Occipital lobe (tissue), 2 donors: ENCODE measurements around the gene TECRL. TPM values are rescaled to one million over a fixed set of nuclear protein-coding genes. Genes with fewer than 3 reads are reported as not detected.

Experiments
- DNase-seq: peaks from one replicate; lab custom pipeline; 2025; lab: John Stamatoyannopoulos, UW
- total RNA-seq: library from RNA; depleted of rRNA; stranded (reverse); fragments of >200 nt; gene quantifications from one replicate; pipeline ENCODE4 v1.2.3, GENCODE V29; 2014

Gene TECRL
- under 0.01 TPM for total RNA-seq

- no peak for DNase-seq
Observed at GRCh38 chr4:64409300-64409699, at the start of gene TECRL. TSS of gene TECRL (minus strand) at chr4:64409450. CDS start at chr4:64409351, 99 bp downstream.

- DNase-seq, result no peak
Observed at GRCh38 chr4:64432674-64433073, 23.4 kb upstream of the TECRL start.

DNA sequence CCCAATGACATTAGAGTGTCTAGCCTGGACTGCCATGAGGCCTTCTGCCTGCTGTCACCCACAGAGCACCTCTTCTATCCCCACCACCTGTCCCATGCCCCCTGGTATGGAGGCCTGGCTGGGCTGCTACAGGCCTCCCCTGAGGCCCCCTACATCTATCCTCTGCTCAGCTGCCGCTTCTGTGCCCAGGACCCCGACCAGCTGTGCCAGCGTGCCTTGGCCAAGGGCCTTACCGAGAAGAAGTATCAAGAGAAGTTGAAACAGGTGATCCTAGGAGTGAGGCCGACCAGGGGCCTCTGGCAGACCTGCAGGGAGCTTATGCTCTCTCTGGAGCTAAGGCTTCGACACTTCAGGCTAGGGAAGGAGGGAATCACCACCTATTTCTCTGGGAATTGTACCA, 21.7 kb upstream of the TECRL start:
- DNase-seq, result no peak

DNA sequence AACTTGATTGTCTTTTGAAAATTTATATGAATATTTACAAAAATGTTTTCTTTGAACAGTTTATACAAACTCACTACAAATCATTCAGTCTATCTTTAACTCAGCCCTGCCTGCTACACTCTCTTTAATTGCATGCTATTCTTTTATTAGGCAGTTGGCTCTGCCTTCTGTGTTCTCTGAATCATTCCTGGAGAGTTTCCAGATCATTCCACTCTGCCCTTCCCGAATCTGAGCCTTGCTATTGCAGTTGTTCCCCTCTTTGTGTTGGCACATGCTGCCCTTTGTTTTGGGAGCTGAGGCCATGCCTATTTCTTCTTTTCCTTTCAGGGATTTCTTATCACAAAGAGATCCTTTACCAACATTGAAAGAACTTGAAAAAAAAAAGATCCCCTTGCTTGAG, 8.7 kb upstream of the TECRL start:
- DNase-seq, result no peak

- no peak for DNase-seq
Observed at GRCh38 chr4:64407000-64407399, 2.2 kb downstream of the TECRL start.

GRCh38 chr4:64405761-64406160, 3.5 kb downstream of the TECRL start:
- DNase-seq, result no peak

DNA sequence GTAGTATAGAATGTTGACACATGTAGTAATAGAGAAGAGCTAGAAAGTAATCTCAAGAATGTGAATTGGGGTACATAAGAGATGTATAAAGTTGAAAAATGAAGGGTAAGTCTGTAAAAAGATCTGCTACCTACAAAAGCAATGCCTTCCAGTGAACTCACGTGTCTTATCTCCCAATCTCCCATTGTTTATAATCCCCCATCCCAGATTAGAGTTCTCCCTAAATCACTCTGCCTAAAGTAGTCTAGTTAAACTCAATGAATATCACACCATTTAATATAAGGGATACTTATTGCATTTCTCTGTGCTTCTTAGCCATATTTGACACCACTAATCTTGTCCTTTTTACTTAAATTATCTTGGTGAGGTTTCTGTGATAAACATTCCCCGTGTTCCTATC, 6.6 kb downstream of the TECRL start:
- no peak for DNase-seq

DNA sequence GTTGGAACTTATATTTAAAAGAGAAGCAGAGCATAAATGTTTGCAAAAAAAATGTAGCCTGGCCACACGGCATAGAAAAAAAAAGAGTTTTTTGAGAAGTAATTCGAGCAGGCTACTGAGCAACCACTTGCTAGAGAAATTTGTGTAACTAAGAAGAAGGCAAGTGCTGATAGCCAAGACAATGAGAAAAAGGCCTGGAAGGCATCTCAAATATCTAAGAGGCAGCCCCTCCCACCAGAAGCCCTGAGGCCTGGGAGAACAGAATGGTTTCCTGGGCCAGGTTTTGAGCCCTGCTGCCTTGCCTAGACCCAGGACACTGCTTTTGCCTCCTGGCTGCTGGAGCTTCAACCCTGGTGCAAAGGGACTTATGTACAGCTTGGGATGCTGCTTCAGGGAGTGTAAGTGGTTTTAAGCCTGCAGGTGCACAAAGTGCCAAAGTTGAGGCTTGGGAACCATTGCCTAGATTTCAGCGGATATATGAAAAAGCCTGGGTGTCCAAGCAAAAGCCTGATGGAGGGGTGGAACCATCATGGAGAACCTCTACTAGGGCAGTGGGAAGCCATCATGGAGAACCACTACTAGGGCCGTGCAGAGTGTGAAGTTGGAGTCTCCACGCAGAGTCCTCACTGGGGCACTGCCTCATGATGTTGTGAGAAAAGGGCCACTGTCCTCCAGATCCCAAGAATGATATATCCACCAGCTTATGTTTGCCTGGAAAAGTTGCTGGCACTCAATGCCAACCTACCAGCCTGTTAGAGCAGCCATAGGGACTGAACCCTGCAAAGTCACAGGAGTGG, 9.7 kb downstream of the TECRL start:
- DNase-seq, result no peak

- DNase-seq, result no peak
Observed at GRCh38 chr4:64394469-64394868, 14.8 kb downstream of the TECRL start.

DNA sequence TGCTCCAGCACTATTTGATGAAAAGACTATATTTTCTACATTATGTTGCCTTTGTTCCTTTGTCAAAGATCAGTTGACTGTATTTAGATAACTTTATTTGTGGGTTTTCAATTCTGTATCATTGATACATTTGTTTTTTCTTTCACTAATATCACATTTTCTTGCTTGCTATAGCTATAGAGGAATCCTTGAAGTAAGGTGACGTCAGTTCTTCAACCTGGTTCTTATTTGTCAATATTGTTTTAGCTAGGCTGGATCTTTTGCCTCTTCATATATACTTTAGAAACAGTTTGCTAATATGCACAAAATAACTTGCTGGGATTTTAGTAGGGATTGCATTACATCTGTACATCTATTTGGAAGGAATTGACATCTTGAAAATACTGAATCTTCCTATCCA, 21.0 kb downstream of the TECRL start:
- DNase-seq, result no peak

GRCh38 chr4:64385220-64385619, 24.0 kb downstream of the TECRL start:
- DNase-seq, result no peak

DNA sequence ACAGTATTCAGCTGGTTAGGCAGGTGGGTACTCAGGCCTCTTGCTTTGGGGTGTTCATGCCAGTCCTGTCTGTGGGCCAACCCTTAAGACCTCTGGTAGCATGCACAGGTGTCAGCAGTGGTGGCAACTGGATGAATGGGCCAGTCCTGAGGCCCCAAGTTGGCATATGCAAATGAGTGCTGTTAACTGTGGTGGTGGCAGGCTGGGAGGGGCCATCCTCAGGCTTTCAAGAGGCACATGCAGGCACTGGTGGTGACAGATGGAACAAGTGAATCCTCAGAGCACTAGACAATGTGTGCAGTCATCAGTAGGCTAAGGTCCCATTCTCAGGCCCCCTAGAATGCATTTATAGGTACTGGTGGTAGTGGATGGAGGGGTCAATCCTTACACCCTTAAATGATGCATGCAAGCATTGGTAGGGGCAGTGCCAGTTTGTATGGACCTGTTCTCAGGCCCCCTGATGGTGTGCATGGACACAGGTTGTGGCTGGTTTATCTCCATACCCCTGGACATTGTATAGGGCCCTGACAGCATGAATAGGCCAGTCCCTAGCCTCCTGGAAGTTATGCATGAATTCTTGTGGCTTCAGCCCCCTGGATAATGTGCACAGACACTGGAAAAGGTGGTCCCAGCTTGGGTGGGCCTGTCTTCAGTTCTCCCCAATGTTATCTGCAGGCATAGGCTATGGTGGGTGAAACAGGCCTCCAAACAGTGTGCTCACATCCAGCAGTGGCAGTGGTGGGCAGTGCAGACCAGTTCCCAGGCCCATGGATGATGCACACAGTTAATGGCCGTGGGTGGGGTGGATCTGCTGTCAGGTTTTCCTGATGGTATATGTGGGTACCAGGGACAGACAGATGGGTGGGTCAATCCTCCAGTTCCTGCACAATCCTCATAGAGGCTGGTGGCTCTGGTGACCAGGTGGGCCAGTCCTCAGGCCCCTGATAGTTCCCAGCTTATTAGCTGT, 24.7 kb downstream of the TECRL start:
- DNase-seq, result no peak

GRCh38 chr4:64368741-64369140, 40.5 kb downstream of the TECRL start:
- DNase-seq, result no peak

DNA sequence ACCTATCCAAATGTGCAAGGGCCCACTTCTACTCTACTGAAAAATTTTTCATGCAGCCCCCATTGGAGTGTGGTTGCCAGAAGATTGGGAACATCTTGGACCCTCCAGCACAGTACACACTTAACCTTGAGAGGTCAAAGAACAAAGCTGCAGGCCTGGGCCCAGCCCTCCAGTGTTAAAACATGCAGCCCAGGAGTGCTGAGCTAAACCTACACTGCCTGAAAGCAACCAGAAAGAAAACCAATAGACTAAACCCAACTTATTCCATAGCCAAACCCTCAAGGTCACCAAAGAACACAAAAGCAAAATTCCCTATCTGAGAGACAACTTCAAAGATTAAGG, 47.9 kb downstream of the TECRL start:
- DNase-seq, result no peak

DNA sequence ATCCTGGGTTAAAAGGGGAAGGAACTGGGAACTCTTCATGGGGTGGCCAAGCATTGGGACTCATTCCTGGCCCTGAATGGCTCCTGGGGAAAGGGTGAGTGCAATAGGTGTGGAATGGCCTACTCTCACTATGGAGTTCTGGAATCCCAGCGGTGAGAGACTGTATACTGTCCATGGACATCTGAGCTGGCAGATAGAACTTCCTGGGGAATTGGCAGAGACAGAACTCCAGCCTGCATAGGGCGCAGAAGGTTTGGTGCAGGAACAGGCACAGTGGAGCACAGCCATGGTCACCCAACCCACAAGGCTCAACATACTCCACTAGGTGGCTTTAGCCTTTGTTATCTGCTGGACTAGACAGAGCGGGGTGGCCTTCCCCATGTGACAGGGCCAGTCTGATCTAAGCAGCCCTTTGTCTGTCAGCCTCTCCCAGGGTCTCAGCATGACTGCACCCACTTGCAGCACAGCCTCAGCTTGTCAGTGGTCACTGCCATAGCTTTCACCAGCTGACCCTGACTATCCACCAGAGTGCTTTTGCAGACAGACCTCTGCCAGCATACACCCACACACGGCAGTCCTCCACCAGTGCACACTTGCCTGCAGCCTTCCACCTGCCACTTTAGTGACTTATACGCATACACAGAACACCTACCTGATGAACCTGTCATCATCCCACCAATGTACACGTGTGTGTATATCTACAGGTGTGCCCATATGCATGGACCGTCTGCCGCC, 48.4 kb downstream of the TECRL start:
- DNase-seq, result no peak

GRCh38 chr4:64359489-64359888, 49.8 kb downstream of the TECRL start:
- DNase-seq, result no peak

DNA sequence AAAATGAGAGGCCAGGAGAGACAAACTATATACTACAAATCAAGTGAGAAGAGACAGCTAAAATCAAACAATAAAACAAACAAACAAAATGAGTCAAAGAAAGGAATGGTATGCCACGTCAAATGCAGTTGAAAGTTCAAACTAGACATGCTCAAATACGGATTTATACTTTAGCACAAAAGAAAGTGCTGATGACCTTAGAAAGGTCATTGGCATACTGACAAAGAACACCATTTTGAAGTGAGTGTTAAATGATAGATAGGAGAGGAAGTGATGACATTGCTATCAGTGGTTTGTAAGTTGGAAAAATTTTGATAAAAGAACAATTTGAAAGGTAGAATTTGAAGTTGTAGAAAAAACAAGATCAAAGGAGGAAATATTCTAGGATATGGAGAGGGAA, 55.3 kb downstream of the TECRL start:
- DNase-seq, result no peak

DNA sequence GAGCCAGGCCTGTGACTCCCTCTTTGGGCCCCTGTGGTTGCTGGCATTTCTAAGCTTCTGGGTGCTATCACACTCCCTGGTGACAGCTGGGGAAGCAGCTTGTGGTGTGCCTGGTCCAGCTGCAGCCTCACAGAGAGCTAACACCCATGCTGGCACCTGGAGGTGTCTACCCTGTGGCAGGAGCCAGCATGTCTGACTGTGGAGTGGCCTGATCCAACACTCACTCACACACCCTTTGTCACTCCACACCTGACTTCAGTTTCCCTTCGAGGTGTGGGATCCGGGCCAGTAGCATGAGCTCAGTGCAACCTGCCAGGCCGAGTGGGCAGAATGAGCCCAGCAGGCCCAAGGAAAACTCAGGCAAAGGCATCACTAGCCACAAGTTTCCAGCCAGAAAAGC, 67.5 kb downstream of the TECRL start:
- DNase-seq, result peak; percentile 21

GRCh38 chr4:64340218-64341110, 68.8 kb downstream of the TECRL start:
- DNase-seq, result no peak

- DNase-seq, result no peak
Observed at GRCh38 chr4:64334964-64335363, 74.3 kb downstream of the TECRL start.

GRCh38 chr4:64330143-64330542, 79.1 kb downstream of the TECRL start:
- no peak for DNase-seq
